NCI-H2029 (cell line): Measurements from ENCODE around the gene NAPSA.

ENCODE experiments used
- DNase-seq: peaks from one replicate; lab custom pipeline; 2025; lab: John Stamatoyannopoulos, UW

NAPSA gene

GRCh38 chr19:50314724-50315708, 50.4 kb downstream of the NAPSA start:
- DNase-seq: no peak

- no peak for DNase-seq
Observed at GRCh38 chr19:50313812-50314536, 51.5 kb downstream of the NAPSA start.

GRCh38 chr19:50312967-50313811, 52.2 kb downstream of the NAPSA start:
- DNase-seq: no peak

- no peak for DNase-seq
Observed at GRCh38 chr19:50311723-50312635, 53.5 kb downstream of the NAPSA start.

GRCh38 chr19:50310759-50311465, 54.5 kb downstream of the NAPSA start:
- no peak for DNase-seq

GRCh38 chr19:50309396-50310125, 55.9 kb downstream of the NAPSA start:
- DNase-seq: no peak

- no peak for DNase-seq
Observed at GRCh38 chr19:50308991-50309390, 56.4 kb downstream of the NAPSA start.
